ENCODE measurements around the gene DLG2. TPM values are rescaled to one million over a fixed set of nuclear protein-coding genes. Genes with fewer than 3 reads are reported as not detected.

DLG2 gene
- total and polyA plus RNA-seq, 4 donors = 0.30 to 5.5 (median 0.68) TPM

GRCh38 chr11:85526564-85526963 lies 100.6 kb downstream of the DLG2 start:
- H3K9ac ChIP-seq (ENCODE audit: low read depth in 1 of 2, low read length in 2 of 2) = no peak overlapping the region
- H3K9me3 ChIP-seq (ENCODE audit: control insufficient read depth in 4 of 4, low read length in 3 of 4) = peaks cover 3 to 10% (median 6%) of the 10 kb centered on the region in 4 donors
- no peaks in the 10 kb centered on the region for H3K36me3 ChIP-seq (ENCODE audit: control insufficient read depth in 4 of 4, insufficient read depth in 3 of 4, low read depth in 1 of 4, low read length in 3 of 4)
- H3K27me3 ChIP-seq (ENCODE audit: control insufficient read depth in 4 of 4, insufficient read depth in 4 of 4, low read length in 3 of 4) = no peaks in the 10 kb centered on the region
- H3K27ac ChIP-seq (ENCODE audit: low read depth in 1 of 2, low read length in 2 of 2) = no peak overlapping the region
- DNase-seq (ENCODE audit: low spot score) = no peak
- H3K4me1 ChIP-seq (ENCODE audit: control insufficient read depth in 4 of 4, insufficient read depth in 4 of 4, low read length in 3 of 4) = no peaks in the 10 kb centered on the region
- TF ChIP-seq YY1 (IDR thresholded peaks at IDR 0.05) = no peak
- H3K4me3 ChIP-seq (ENCODE audit: low read depth in 1 of 3, low read length in 3 of 3) = no peak overlapping the region

GRCh38 chr11:85525686-85526085 lies 101.5 kb downstream of the DLG2 start:
- no peaks in the 10 kb centered on the region for H3K27me3 ChIP-seq (ENCODE audit: control insufficient read depth in 4 of 4, insufficient read depth in 4 of 4, low read length in 3 of 4)
- H3K27ac ChIP-seq (ENCODE audit: low read depth in 1 of 2, low read length in 2 of 2) = no peak overlapping the region
- H3K4me1 ChIP-seq (ENCODE audit: control insufficient read depth in 4 of 4, insufficient read depth in 4 of 4, low read length in 3 of 4) = no peaks in the 10 kb centered on the region
- H3K9ac ChIP-seq (ENCODE audit: low read depth in 1 of 2, low read length in 2 of 2) = no peak overlapping the region
- H3K9me3 ChIP-seq (ENCODE audit: control insufficient read depth in 4 of 4, low read length in 3 of 4) = peaks cover 3 to 10% (median 6%) of the 10 kb centered on the region in 4 donors
- H3K4me3 ChIP-seq (ENCODE audit: low read depth in 1 of 3, low read length in 3 of 3) = no peak overlapping the region
- 62% methylated on average over 3 of the region's 3 CpGs for WGBS
- TF ChIP-seq MAX (IDR thresholded peaks at IDR 0.05) (no peak), HNF4A (conservative IDR thresholded peaks at IDR 0.05) (no peak), FOXA1 (IDR thresholded peaks at IDR 0.05) (no peak), NR2F2 (IDR thresholded peaks at IDR 0.05) (no peak), EGR1 (IDR thresholded peaks at IDR 0.05; ENCODE audit: low read depth in 2 of 2) (no peak), ATF3 (IDR thresholded peaks at IDR 0.05) (no peak), RAD21 (IDR thresholded peaks at IDR 0.05) (no peak), SP1 (IDR thresholded peaks at IDR 0.05) (no peak), HNF4G (IDR thresholded peaks at IDR 0.05) (no peak), ZBTB33 (IDR thresholded peaks at IDR 0.05) (no peak), CTCF (IDR thresholded peaks at IDR 0.05; ENCODE audit: low read depth, low read length, missing input control) (no peak), GABPA (IDR thresholded peaks at IDR 0.05 in 1 of 2, conservative IDR thresholded peaks at IDR 0.05 in 1 of 2) (no peak), FOXA2 (IDR thresholded peaks at IDR 0.05) (no peak), YY1 (IDR thresholded peaks at IDR 0.05) (no peak), REST (IDR thresholded peaks at IDR 0.05) (no peak)
- DNase-seq (ENCODE audit: low spot score) = no peak
- H3K36me3 ChIP-seq (ENCODE audit: control insufficient read depth in 4 of 4, insufficient read depth in 3 of 4, low read depth in 1 of 4, low read length in 3 of 4) = no peaks in the 10 kb centered on the region
